ENCODE measurements around the gene FAM168A. TPM values are rescaled to one million over a fixed set of nuclear protein-coding genes. Genes with fewer than 3 reads are reported as not detected.

The FAM168A gene
- total RNA-seq, 1 experiment from 2014 or later: 21.1 TPM

GRCh38 chr11:73570415-73571114 is 27.3 kb downstream of the FAM168A start:
- Histone ChIP-seq H4K20me1 (ENCODE audit: control insufficient read depth, insufficient read depth, insufficient read length) (no peaks in the 10 kb centered on the region), H2BK5ac (ENCODE audit: insufficient read length, low read length) (no peak overlapping the region), H3K4ac (ENCODE audit: low read depth, low read length) (no peak overlapping the region), H3K18ac (ENCODE audit: insufficient read length, low read depth, low read length) (no peak overlapping the region), H3K4me1 (ENCODE audit: insufficient read depth, low read length) (no peaks in the 10 kb centered on the region), H3K27me3 (ENCODE audit: insufficient read depth, low read length) (no peaks in the 10 kb centered on the region), H4K91ac (ENCODE audit: insufficient read length, low read depth, low read length) (no peak overlapping the region), H3K27ac (ENCODE audit: insufficient read length, low read depth, low read length) (no peak overlapping the region), H3K79me2 (ENCODE audit: insufficient read depth, low read length) (no peaks in the 10 kb centered on the region), H2AFZ (ENCODE audit: low read length) (no peak overlapping the region), H2BK12ac (ENCODE audit: insufficient read length, low read depth, low read length) (no peak overlapping the region), H3K14ac (ENCODE audit: insufficient read depth, low read length) (no peak overlapping the region), H4K8ac (replicated peaks; ENCODE audit: insufficient read length, low read depth, low read length) (no peak overlapping the region), H2BK20ac (ENCODE audit: low read depth, low read length, poor library complexity, severe bottlenecking) (no peak overlapping the region), H3K4me2 (ENCODE audit: insufficient read depth, insufficient read length, low read length) (no peak overlapping the region), H3K79me1 (ENCODE audit: insufficient read depth, low read depth, low read length, poor library complexity, severe bottlenecking) (no peaks in the 10 kb centered on the region), H2AK5ac (ENCODE audit: insufficient read length, low read length) (no peak overlapping the region), H3K9me3 (ENCODE audit: control insufficient read depth, low read depth, low read length) (no peaks in the 10 kb centered on the region), H3K56ac (ENCODE audit: insufficient read length, low read depth, low read length) (no peak overlapping the region), H2BK15ac (ENCODE audit: low read depth, low read length) (no peak overlapping the region), H3T11ph (ENCODE audit: low read length) (no peak overlapping the region), H4K5ac (ENCODE audit: insufficient read length, low read depth, low read length) (no peak overlapping the region), H3K23me2 (ENCODE audit: insufficient read length, low read depth, low read length, poor library complexity, severe bottlenecking) (no peaks in the 10 kb centered on the region), H3K23ac (ENCODE audit: insufficient read length, low read depth, low read length) (no peak overlapping the region), H2BK120ac (ENCODE audit: low read depth, low read length, poor library complexity, severe bottlenecking) (no peak overlapping the region), H3K9ac (ENCODE audit: extremely low read depth, insufficient read length, low read length) (no peak overlapping the region)
- H3K36me3 Mint-ChIP-seq (ENCODE audit: insufficient read depth in 1 of 3, low read depth in 3 of 3): peaks cover 14 to 21% (median 16%) of the 10 kb centered on the region in 3 experiments
- no peak for DNase-seq
- no peaks in the 10 kb centered on the region for H3K27me3 Mint-ChIP-seq (ENCODE audit: low read depth)
- peaks cover 18 to 28% of the 10 kb centered on the region in 2 experiments for H3K4me1 Mint-ChIP-seq
- H3K27ac Mint-ChIP-seq: no peak overlapping the region
- peaks cover 7% of the 10 kb centered on the region in 2 experiments; a peak in 3 of 5 replicates for H3K9me3 Mint-ChIP-seq
- H3K4me3 Mint-ChIP-seq: no peak overlapping the region
- TF ChIP-seq CTCF (conservative IDR thresholded peaks at IDR 0.05): no peak
- no CpG with 5 or more reads among the region's 1 CpG for WGBS (ENCODE audit: extremely low coverage, insufficient read length, low lambda C conversion rate)
